Right atrium auricular region (tissue), 2 donors: ENCODE data around the gene CPED1. TPM values are rescaled to one million over a fixed set of nuclear protein-coding genes. Genes with fewer than 3 reads are reported as not detected.

ENCODE experiments used
- DNase-seq: peaks from one replicate; pipeline ENCODE4 v3.0.0-alpha.2; 2019; ENCODE audit warnings: low spot score
- H3K27ac ChIP-seq, 2 donors: fragments of 200-600 bp; sonication (generic); 1 replicate in 1 of 2; 2 replicates in 1 of 2; pipeline ENCODE4 v1.5.1; 2016 to 2019
- H3K27me3 ChIP-seq, 2 donors: fragments of 200-600 bp; sonication (generic); one replicate each; pipeline versions ENCODE4 v1.5.1 to v1.6.0; 2017 to 2019
- H3K36me3 ChIP-seq: fragments of 200-600 bp; sonication (generic); one replicate; pipeline ENCODE4 v1.5.1; 2016
- H3K4me1 ChIP-seq, 2 donors: fragments of 200-600 bp; sonication (generic); one replicate each; pipeline versions ENCODE4 v1.5.1 to v1.6.0; 2017 to 2019
- H3K4me3 ChIP-seq, 2 donors: fragments of 200-600 bp; sonication (generic); 1 replicate in 1 of 2; 2 replicates in 1 of 2; pipeline ENCODE4 v1.5.1; 2017 to 2019; ENCODE audit warnings: mild to moderate bottlenecking in 1 of 2, moderate library complexity in 1 of 2
- H3K9me3 ChIP-seq, 2 donors: fragments of 200-600 bp; sonication (generic); one replicate each; pipeline ENCODE4 v1.5.1; 2019
- total RNA-seq, 2 donors: library from RNA; depleted of rRNA; stranded (reverse); fragments of >200 nt; gene quantifications; one replicate each; pipeline ENCODE4 v1.1.0, GENCODE V29; 2016
- TF ChIP-seq, protein P1 (sequence below), 2 donors: fragments of 200-600 bp; sonication (generic); IDR thresholded peaks; one replicate each; pipeline ENCODE4 v1.5.1; 2019; ENCODE audit warnings: antibody characterized with exemption in 2 of 2

CPED1 gene
- total RNA-seq, 2 donors from 2014 or later, result 13.8 to 19.0 TPM

DNA sequence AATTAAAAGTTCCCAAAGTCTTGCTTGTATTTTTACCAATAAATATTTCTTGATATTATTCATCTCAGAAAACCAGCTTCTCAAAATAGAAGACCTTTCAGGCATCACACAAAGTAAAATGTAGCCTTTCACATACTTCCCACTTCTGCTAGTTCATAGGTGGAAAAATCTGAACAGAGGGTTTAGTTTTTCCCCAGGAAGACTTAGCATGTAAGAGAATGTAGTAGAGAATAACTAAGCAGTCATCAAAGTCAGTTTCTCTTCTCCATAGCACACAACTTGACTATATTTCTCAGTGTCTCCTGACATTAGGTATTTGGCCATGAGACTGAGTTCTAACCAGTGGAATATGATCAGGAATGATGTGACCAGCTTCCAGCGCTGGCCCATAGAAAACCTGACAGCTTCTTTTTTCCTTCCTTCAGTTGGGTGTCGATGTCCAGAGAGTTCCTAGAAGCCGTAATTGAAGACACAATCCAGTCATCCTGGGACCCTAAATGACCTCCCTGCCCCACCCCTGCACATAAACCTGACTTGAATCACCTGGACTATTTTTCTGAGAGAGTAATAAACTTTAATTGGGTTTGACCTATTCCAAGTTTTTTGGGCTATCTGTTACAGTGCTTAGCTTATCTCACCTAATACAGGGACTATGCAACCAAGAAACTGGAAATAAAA is 272.8 kb downstream of the CPED1 start:
- Histone ChIP-seq H3K4me3 (no peak overlapping the region), H3K27ac (no peak overlapping the region), H3K4me1 (no peaks in the 10 kb centered on the region), H3K9me3 (no peaks in the 10 kb centered on the region), H3K27me3 (no peaks in the 10 kb centered on the region), H3K36me3 (peaks cover 6% of the 10 kb centered on the region)
- TF ChIP-seq, protein P1, sequence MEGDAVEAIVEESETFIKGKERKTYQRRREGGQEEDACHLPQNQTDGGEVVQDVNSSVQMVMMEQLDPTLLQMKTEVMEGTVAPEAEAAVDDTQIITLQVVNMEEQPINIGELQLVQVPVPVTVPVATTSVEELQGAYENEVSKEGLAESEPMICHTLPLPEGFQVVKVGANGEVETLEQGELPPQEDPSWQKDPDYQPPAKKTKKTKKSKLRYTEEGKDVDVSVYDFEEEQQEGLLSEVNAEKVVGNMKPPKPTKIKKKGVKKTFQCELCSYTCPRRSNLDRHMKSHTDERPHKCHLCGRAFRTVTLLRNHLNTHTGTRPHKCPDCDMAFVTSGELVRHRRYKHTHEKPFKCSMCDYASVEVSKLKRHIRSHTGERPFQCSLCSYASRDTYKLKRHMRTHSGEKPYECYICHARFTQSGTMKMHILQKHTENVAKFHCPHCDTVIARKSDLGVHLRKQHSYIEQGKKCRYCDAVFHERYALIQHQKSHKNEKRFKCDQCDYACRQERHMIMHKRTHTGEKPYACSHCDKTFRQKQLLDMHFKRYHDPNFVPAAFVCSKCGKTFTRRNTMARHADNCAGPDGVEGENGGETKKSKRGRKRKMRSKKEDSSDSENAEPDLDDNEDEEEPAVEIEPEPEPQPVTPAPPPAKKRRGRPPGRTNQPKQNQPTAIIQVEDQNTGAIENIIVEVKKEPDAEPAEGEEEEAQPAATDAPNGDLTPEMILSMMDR (IDR thresholded peaks at IDR 0.05), result no peak
- no peak for DNase-seq

DNA sequence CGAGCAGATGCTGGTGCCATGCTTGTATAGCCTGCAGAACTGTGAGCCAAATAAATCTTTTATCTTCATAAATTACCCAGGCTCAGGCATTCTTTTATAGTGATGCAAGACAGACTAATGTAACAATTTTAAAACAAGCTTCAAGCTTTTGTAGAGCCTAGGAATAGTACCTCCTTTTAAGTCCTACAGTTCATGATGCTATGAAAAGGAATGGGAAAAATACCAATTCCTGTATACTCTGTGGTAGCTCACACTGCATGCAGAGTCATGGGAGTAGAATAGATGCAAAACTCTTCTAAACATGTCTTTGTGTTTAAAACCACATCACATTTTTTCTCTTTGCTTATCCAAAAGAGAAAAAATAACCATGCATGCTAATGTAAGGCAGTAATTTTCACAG is 273.7 kb downstream of the CPED1 start:
- Histone ChIP-seq H3K4me3 (no peak overlapping the region), H3K27me3 (no peaks in the 10 kb centered on the region), H3K27ac (no peak overlapping the region), H3K4me1 (no peaks in the 10 kb centered on the region), H3K9me3 (no peaks in the 10 kb centered on the region), H3K36me3 (peaks cover 14% of the 10 kb centered on the region)
- DNase-seq, result no peak
- TF ChIP-seq, protein P1 (IDR thresholded peaks at IDR 0.05), result no peak

DNA sequence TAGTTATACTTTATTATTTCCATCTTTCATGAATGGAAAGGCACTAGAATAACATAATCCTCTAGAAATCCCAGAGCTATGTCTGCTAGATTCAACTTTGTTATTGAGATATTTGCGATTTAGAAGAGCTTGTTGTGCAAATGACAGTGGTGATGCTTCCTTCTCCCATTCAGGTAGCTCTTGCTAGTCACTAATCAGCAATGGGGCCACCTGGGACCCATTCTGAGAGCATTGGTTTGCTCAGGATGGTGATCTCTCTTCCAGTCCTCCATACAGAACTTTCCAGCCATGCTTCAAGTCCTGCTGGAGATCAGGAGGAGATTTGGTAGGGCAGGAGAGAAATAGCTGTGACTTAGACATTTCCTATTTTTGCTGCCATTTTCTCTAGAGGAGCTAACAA is 274.5 kb downstream of the CPED1 start:
- H3K9me3 ChIP-seq, result no peaks in the 10 kb centered on the region
- DNase-seq, result no peak
- TF ChIP-seq, protein P1 (IDR thresholded peaks at IDR 0.05), result no peak
- H3K27ac ChIP-seq, result no peak overlapping the region
- H3K27me3 ChIP-seq, result no peaks in the 10 kb centered on the region
- no peaks in the 10 kb centered on the region for H3K4me1 ChIP-seq
- no peak overlapping the region for H3K4me3 ChIP-seq
- H3K36me3 ChIP-seq, result peaks cover 19% of the 10 kb centered on the region

DNA sequence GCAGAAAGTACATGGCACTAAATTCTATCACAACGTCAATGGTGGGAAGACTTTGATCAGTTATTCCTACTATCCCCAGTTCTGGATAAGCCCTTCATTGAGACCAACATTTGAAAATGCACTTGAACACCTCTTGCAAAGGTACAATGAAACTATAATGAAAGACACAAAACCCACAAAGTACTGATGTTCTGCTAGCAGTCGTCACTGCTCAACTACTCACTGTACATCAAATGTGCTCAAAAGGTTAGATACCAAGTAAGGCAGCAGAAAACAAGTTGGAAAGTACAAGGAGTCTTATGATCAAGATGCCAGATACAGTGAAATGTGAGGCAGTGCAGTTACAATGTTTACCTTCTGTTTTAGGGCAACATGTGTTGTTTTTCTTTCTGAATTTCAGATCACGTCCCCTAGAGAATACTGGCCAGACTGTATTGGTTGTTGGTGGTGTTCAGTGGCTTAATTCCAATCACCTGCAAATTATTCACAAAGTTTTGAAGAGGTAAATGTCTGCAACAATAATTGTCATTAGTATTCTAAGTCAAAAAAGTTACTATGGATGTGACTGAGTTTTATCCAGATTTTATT is 277.9 kb downstream of the CPED1 start:
- DNase-seq, result no peak

DNA sequence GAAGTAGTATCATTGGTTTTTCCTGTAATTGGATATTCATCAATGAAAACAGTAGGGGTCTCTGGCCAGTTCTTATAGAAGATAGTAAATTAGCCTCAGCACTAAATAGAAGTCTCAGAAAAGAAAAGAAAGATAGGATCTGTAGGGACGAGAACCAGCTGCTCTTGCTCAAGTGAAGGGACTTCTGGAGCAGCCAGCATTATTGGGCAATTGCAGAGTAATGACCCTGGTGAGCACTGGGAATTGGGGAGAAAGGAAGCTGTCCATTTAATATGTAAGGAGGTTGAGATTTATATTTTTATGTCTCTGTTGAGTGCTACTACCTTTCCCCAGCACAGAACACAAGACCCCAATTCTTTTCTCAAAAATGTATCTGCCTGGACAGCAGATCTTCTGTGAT is 279.1 kb downstream of the CPED1 start:
- TF ChIP-seq, protein P1 (IDR thresholded peaks at IDR 0.05), result no peak
- Histone ChIP-seq H3K4me3 (no peak overlapping the region), H3K4me1 (no peaks in the 10 kb centered on the region), H3K27ac (no peak overlapping the region), H3K9me3 (no peaks in the 10 kb centered on the region), H3K27me3 (no peaks in the 10 kb centered on the region), H3K36me3 (peaks cover 25% of the 10 kb centered on the region)
- no peak for DNase-seq

More for the DNA sequence above, 277.9 kb downstream of the CPED1 start:
- H3K27ac ChIP-seq, result no peak overlapping the region
- no peaks in the 10 kb centered on the region for H3K27me3 ChIP-seq
- peaks cover 25% of the 10 kb centered on the region for H3K36me3 ChIP-seq
- H3K4me3 ChIP-seq, result no peak overlapping the region
- TF ChIP-seq, protein P1 (IDR thresholded peaks at IDR 0.05), result no peak
- no peaks in the 10 kb centered on the region for H3K9me3 ChIP-seq
- H3K4me1 ChIP-seq, result no peaks in the 10 kb centered on the region
